Measurements from ENCODE around the gene CEP250. TPM values are rescaled to one million over a fixed set of nuclear protein-coding genes. Genes with fewer than 3 reads are reported as not detected.
"Not testable (repeated sequence)": the region's sequence is repeated elsewhere in the genome, so short reads cannot be mapped to it uniquely, and the experiment has no call there.

Gene CEP250
- total RNA-seq, 1 donor from 2014 or later = 17.7 TPM

- ATAC-seq = peak; percentile 53
- DNase-seq = no peak
- intact Hi-C loops (cut with micrococcal nuclease) = no loop called here
Observed at GRCh38 chr20:35511814-35512420, 56.5 kb downstream of the CEP250 start.

- intact Hi-C loops (cut with micrococcal nuclease) = no loop called here
- no peak for ATAC-seq
- DNase-seq = no peak
Observed at GRCh38 chr20:35514371-35514932, 59.1 kb downstream of the CEP250 start.

GRCh38 chr20:35515341-35515740, 59.9 kb downstream of the CEP250 start:
- DNase-seq (no peak), ATAC-seq (no peak)
- intact Hi-C loops (cut with micrococcal nuclease) = no loop called here

GRCh38 chr20:35515949-35516645, 60.7 kb downstream of the CEP250 start:
- ATAC-seq (peak; percentile 45), DNase-seq (no peak)
- intact Hi-C loops (cut with micrococcal nuclease) = no loop called here

GRCh38 chr20:35517125-35517524, 61.7 kb downstream of the CEP250 start:
- DNase-seq = peak; percentile 41
- intact Hi-C loops (cut with micrococcal nuclease) = no loop called here
- ATAC-seq = peak; percentile 80

- ATAC-seq; DNase-seq; intact Hi-C loops (cut with micrococcal nuclease): not testable (repeated sequence)
Observed at GRCh38 chr20:35517767-35518166, 62.4 kb downstream of the CEP250 start.

- no peak for DNase-seq
- ATAC-seq = no peak
- intact Hi-C loops (cut with micrococcal nuclease) = no loop called here
Observed at GRCh38 chr20:35518955-35519354, 63.6 kb downstream of the CEP250 start.

GRCh38 chr20:35523298-35523888, 68.0 kb downstream of the CEP250 start:
- intact Hi-C loops (cut with micrococcal nuclease) = no loop called here
- ATAC-seq (peak; percentile 30), DNase-seq (no peak)

GRCh38 chr20:35525639-35526038, 70.2 kb downstream of the CEP250 start:
- DNase-seq (no peak), ATAC-seq (no peak)
- intact Hi-C loops (cut with micrococcal nuclease) = no loop called here

GRCh38 chr20:35527122-35527769, 71.8 kb downstream of the CEP250 start:
- intact Hi-C loops (cut with micrococcal nuclease) = no loop called here
- ATAC-seq (no peak), DNase-seq (no peak)

GRCh38 chr20:35529552-35529951, 74.2 kb downstream of the CEP250 start, which contains the start of gene C20orf173:
Gene C20orf173, minus strand, starts transcription at chr20:35529652. Its CDS starts 279 bp downstream, at chr20:35529373.
- DNase-seq = no peak
- ATAC-seq = no peak
- intact Hi-C loops (cut with micrococcal nuclease) = no loop called here

GRCh38 chr20:35539756-35540212, 84.4 kb downstream of the CEP250 start:
- intact Hi-C loops (cut with micrococcal nuclease) = no loop called here
- no peak for ATAC-seq
- no peak for DNase-seq

- intact Hi-C loops (cut with micrococcal nuclease) = no loop called here
- no peak for ATAC-seq
- no peak for DNase-seq
Observed at GRCh38 chr20:35541118-35541782, 85.9 kb downstream of the CEP250 start.

- DNase-seq = peak; percentile 99
- intact Hi-C loops (cut with micrococcal nuclease) = no loop called here
- peak; percentile 100 for ATAC-seq
Observed at GRCh38 chr20:35541783-35542662, 86.6 kb downstream of the CEP250 start, which contains the start of gene ERGIC3. Gene ERGIC3, plus strand, starts transcription at chr20:35542078. Its CDS starts 20 bp downstream, at chr20:35542098.

GRCh38 chr20:35542990-35543389, 87.6 kb downstream of the CEP250 start:
- ATAC-seq (no peak), DNase-seq (no peak)
- intact Hi-C loops (cut with micrococcal nuclease) = no loop called here

- ATAC-seq (no peak), DNase-seq (no peak)
- intact Hi-C loops (cut with micrococcal nuclease) = no loop called here
Observed at GRCh38 chr20:35544436-35544835, 89.0 kb downstream of the CEP250 start.

GRCh38 chr20:35544941-35545340, 89.5 kb downstream of the CEP250 start:
- intact Hi-C loops (cut with micrococcal nuclease); DNase-seq; ATAC-seq: not testable (repeated sequence)

- DNase-seq (no peak), ATAC-seq (no peak)
- intact Hi-C loops (cut with micrococcal nuclease) = no loop called here
Observed at GRCh38 chr20:35546127-35546526, 90.7 kb downstream of the CEP250 start.
